ENCODE measurements around the gene TNNT2. TPM values are rescaled to one million over a fixed set of nuclear protein-coding genes. Genes with fewer than 3 reads are reported as not detected.

Gene TNNT2
- total RNA-seq, 1 donor from 2014 or later: 6.1 TPM

DNA sequence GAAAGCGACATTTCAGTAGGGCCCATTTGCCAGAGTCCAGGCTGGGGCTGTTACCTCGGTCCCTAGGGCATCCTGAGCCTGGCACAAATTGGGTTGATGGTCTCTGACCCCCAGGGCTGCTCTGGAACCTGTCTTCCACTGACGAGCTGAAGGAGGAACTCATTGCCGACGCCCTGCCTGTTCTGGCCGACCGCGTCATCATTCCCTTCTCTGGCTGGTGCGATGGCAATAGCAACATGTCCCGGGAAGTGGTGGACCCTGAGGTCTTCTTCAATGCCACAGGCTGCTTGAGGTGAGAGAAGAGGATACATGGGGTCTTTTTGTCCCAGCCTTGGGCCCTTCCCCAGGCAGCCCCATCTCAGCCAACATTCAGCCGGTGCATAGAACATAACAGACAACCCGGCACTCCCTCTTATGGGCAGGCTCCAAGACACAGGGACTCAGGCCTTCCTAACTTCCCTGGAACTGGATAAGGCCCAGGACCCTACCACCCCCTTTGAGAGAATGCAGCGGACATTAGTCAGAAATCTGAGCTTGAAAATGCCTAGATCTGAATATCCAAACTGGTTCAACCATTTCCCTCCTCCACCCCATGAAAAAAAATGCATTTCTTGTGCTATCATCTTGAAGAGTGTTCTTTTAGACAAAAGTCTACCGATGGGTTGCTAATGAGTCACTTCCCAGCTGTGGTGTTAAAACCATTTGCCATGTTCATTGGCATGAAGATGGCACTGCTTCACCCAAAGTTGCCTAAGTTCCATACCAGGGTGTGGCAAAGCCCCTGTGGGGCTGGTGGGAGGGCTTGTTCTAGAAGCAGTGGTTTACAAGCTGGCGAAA, 58.8 kb downstream of the TNNT2 start:
- H3K27me3 ChIP-seq (ENCODE audit: insufficient read depth, low read length): no peaks in the 10 kb centered on the region
- H3K79me2 ChIP-seq (ENCODE audit: insufficient read depth, low read length): no peaks in the 10 kb centered on the region
- H3K4me3 ChIP-seq (ENCODE audit: insufficient read depth, low read depth, low read length): no peak overlapping the region
- no peaks in the 10 kb centered on the region for H4K20me1 ChIP-seq (ENCODE audit: insufficient read depth, low read length)
- H3K4me3 Mint-ChIP-seq (ENCODE audit: unreplicated experiment): no peak overlapping the region
- FAIRE-seq: no peak
- no peaks in the 10 kb centered on the region for H3K36me3 ChIP-seq (ENCODE audit: insufficient read depth, low read length)
- H3K9me3 Mint-ChIP-seq (ENCODE audit: unreplicated experiment): peaks cover 5% of the 10 kb centered on the region
- no peak overlapping the region for H2AFZ ChIP-seq (ENCODE audit: low read depth, low read length)
- H3K36me3 Mint-ChIP-seq (ENCODE audit: low read depth, unreplicated experiment): no peaks in the 10 kb centered on the region
- H3K4me1 ChIP-seq (ENCODE audit: insufficient read depth, low read length): no peaks in the 10 kb centered on the region
- peaks cover 73% of the 10 kb centered on the region for H3K27me3 Mint-ChIP-seq (ENCODE audit: low read depth, unreplicated experiment)
- DNase-seq (ENCODE audit: low read depth): no peak
- no peak overlapping the region for H3K4me2 ChIP-seq (ENCODE audit: low read length)
- no peak overlapping the region for H3K27ac Mint-ChIP-seq (ENCODE audit: unreplicated experiment)
- TF ChIP-seq, protein P1, sequence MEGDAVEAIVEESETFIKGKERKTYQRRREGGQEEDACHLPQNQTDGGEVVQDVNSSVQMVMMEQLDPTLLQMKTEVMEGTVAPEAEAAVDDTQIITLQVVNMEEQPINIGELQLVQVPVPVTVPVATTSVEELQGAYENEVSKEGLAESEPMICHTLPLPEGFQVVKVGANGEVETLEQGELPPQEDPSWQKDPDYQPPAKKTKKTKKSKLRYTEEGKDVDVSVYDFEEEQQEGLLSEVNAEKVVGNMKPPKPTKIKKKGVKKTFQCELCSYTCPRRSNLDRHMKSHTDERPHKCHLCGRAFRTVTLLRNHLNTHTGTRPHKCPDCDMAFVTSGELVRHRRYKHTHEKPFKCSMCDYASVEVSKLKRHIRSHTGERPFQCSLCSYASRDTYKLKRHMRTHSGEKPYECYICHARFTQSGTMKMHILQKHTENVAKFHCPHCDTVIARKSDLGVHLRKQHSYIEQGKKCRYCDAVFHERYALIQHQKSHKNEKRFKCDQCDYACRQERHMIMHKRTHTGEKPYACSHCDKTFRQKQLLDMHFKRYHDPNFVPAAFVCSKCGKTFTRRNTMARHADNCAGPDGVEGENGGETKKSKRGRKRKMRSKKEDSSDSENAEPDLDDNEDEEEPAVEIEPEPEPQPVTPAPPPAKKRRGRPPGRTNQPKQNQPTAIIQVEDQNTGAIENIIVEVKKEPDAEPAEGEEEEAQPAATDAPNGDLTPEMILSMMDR (IDR thresholded peaks at IDR 0.05; ENCODE audit: insufficient read depth, low read depth, low read length): no peak
- no peak for TF ChIP-seq EZH2 (IDR thresholded peaks at IDR 0.05; ENCODE audit: insufficient read depth, low read length)
- no peaks in the 10 kb centered on the region for H3K9me3 ChIP-seq (ENCODE audit: insufficient read depth, low read depth, low read length)
- no peak overlapping the region for H3K9ac ChIP-seq (ENCODE audit: low read length)
- H3K27ac ChIP-seq (ENCODE audit: low read depth, low read length): no peak overlapping the region
- peaks cover 4% of the 10 kb centered on the region for H3K4me1 Mint-ChIP-seq (ENCODE audit: low read depth, unreplicated experiment)

DNA sequence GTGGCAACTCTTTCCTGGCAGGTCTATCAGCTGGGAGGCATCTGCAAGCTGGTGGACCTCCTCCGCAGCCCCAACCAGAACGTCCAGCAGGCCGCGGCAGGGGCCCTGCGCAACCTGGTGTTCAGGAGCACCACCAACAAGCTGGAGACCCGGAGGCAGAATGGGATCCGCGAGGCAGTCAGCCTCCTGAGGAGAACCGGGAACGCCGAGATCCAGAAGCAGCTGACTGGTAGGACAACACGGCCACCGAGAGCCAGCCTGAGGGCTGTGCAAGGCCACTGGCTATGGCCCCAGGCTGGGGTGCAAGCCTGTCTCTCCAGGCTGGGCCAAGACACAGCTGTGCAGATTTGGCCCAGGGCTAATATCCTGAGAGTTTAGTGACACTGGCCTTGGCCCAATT, 59.9 kb downstream of the TNNT2 start:
- H3K4me3 ChIP-seq (ENCODE audit: insufficient read depth, low read depth, low read length): no peak overlapping the region
- no peaks in the 10 kb centered on the region for H3K79me2 ChIP-seq (ENCODE audit: insufficient read depth, low read length)
- H3K27ac ChIP-seq (ENCODE audit: low read depth, low read length): no peak overlapping the region
- H3K27ac Mint-ChIP-seq (ENCODE audit: unreplicated experiment): no peak overlapping the region
- FAIRE-seq (no peak), DNase-seq (ENCODE audit: low read depth) (no peak)
- no peak for TF ChIP-seq EZH2 (IDR thresholded peaks at IDR 0.05; ENCODE audit: insufficient read depth, low read length)
- TF ChIP-seq, protein P1 (IDR thresholded peaks at IDR 0.05; ENCODE audit: insufficient read depth, low read depth, low read length): no peak
- H3K27me3 ChIP-seq (ENCODE audit: insufficient read depth, low read length): no peaks in the 10 kb centered on the region
- H3K9me3 Mint-ChIP-seq (ENCODE audit: unreplicated experiment): peaks cover 5% of the 10 kb centered on the region
- H4K20me1 ChIP-seq (ENCODE audit: insufficient read depth, low read length): no peaks in the 10 kb centered on the region
- H3K4me2 ChIP-seq (ENCODE audit: low read length): no peak overlapping the region
- H3K9ac ChIP-seq (ENCODE audit: low read length): no peak overlapping the region
- peaks cover 65% of the 10 kb centered on the region for H3K27me3 Mint-ChIP-seq (ENCODE audit: low read depth, unreplicated experiment)
- no peaks in the 10 kb centered on the region for H3K9me3 ChIP-seq (ENCODE audit: insufficient read depth, low read depth, low read length)
- no peaks in the 10 kb centered on the region for H3K36me3 ChIP-seq (ENCODE audit: insufficient read depth, low read length)
- peaks cover 4% of the 10 kb centered on the region for H3K4me1 Mint-ChIP-seq (ENCODE audit: low read depth, unreplicated experiment)
- no peaks in the 10 kb centered on the region for H3K4me1 ChIP-seq (ENCODE audit: insufficient read depth, low read length)
- H2AFZ ChIP-seq (ENCODE audit: low read depth, low read length): no peak overlapping the region
- H3K4me3 Mint-ChIP-seq (ENCODE audit: unreplicated experiment): no peak overlapping the region
- H3K36me3 Mint-ChIP-seq (ENCODE audit: low read depth, unreplicated experiment): no peaks in the 10 kb centered on the region

DNA sequence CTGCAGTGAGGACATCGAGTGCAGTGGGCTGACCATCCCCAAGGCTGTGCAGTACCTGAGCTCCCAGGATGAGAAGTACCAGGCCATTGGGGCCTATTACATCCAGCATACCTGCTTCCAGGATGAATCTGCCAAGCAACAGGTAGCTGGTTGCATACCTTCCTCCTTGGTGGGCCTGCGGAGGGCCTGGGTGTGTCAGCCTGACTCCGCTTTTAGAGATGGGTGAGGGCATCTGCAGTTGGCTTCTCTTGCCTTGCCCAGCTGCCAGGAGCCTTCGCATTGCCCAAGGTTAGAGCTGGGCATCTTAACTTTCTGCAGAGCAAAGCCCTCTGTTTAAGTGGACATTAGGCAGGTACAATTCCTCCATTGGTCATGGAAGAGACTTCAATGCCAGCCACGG, 60.9 kb downstream of the TNNT2 start:
- Mint-ChIP-seq H3K4me1 (ENCODE audit: low read depth, unreplicated experiment) (peaks cover 4% of the 10 kb centered on the region), H3K4me3 (ENCODE audit: unreplicated experiment) (no peak overlapping the region), H3K27me3 (ENCODE audit: low read depth, unreplicated experiment) (peaks cover 64% of the 10 kb centered on the region), H3K9me3 (ENCODE audit: unreplicated experiment) (peaks cover 5% of the 10 kb centered on the region), H3K36me3 (ENCODE audit: low read depth, unreplicated experiment) (no peaks in the 10 kb centered on the region), H3K27ac (ENCODE audit: unreplicated experiment) (no peak overlapping the region)
- no peak for DNase-seq (ENCODE audit: low read depth)
- H3K4me1 ChIP-seq (ENCODE audit: insufficient read depth, low read length): no peaks in the 10 kb centered on the region
- no peak overlapping the region for H3K4me2 ChIP-seq (ENCODE audit: low read length)
- no peak overlapping the region for H3K27ac ChIP-seq (ENCODE audit: low read depth, low read length)
- H3K79me2 ChIP-seq (ENCODE audit: insufficient read depth, low read length): no peaks in the 10 kb centered on the region
- H3K4me3 ChIP-seq (ENCODE audit: insufficient read depth, low read depth, low read length): no peak overlapping the region
- no peaks in the 10 kb centered on the region for H3K27me3 ChIP-seq (ENCODE audit: insufficient read depth, low read length)
- H3K9ac ChIP-seq (ENCODE audit: low read length): no peak overlapping the region
- FAIRE-seq: no peak
- no peak overlapping the region for H2AFZ ChIP-seq (ENCODE audit: low read depth, low read length)
- no peaks in the 10 kb centered on the region for H4K20me1 ChIP-seq (ENCODE audit: insufficient read depth, low read length)
- TF ChIP-seq EZH2 (IDR thresholded peaks at IDR 0.05; ENCODE audit: insufficient read depth, low read length): no peak
- TF ChIP-seq, protein P1 (IDR thresholded peaks at IDR 0.05; ENCODE audit: insufficient read depth, low read depth, low read length): no peak
- no peaks in the 10 kb centered on the region for H3K36me3 ChIP-seq (ENCODE audit: insufficient read depth, low read length)
- H3K9me3 ChIP-seq (ENCODE audit: insufficient read depth, low read depth, low read length): no peaks in the 10 kb centered on the region
